Naive thymus-derived CD4-positive, alpha-beta T cell (primary cell): ENCODE results near the gene CIBAR2. TPM values are rescaled to one million over a fixed set of nuclear protein-coding genes. Genes with fewer than 3 reads are reported as not detected.
A peak's percentile ranks its signal among the peaks of the same experiment; 100 is the strongest.

ENCODE experiments used
- ATAC-seq: fragments of 150-1000 bp; cut with Tn5 transposase; 2 replicates; pipeline ENCODE4 v1.10.0; 2021; ENCODE audit warnings: mild to moderate bottlenecking, moderate library complexity
- CTCF ChIA-PET: fragments of 350-600 bp; sonication (Branson Sonifier 250); formaldehyde crosslinking; loops from one replicate; lab custom pipeline; 2021; ENCODE audit warnings: antibody characterized with exemption; lab: Charles Lee
- POLR2A ChIA-PET: fragments of 350-600 bp; sonication (Branson Sonifier 250); formaldehyde crosslinking; loops from one replicate; lab custom pipeline; 2021; ENCODE audit warnings: antibody characterized with exemption, inconsistent platforms; lab: Charles Lee
- DNase-seq, 9 donors: peaks; one replicate each; pipeline versions ENCODE4 v3.0.0 to v3.0.0-alpha.2; 2020 to 2022; ENCODE audit warnings: mixed read lengths in 1 of 9
- H3K27ac ChIP-seq: one replicate; pipeline ENCODE4 v1.7.0; 2013; ENCODE audit warnings: mild to moderate bottlenecking, low read depth, low read length, moderate library complexity
- H3K27me3 ChIP-seq, 2 donors: one replicate each; pipeline ENCODE4 v1.7.0; 2013; ENCODE audit warnings: low read length in 2 of 2, mild to moderate bottlenecking in 2 of 2, moderate library complexity in 2 of 2; ENCODE audit not compliant: control insufficient read depth in 2 of 2, insufficient read depth in 2 of 2
- H3K36me3 ChIP-seq, 3 experiments: 1 replicate in 2 of 3; 2 replicates in 1 of 3; pipeline ENCODE4 v1.7.0; 2013; ENCODE audit warnings: low read length in 3 of 3, mild to moderate bottlenecking in 3 of 3, moderate library complexity in 1 of 3; ENCODE audit not compliant: insufficient read depth in 3 of 3, control insufficient read depth in 2 of 3
- H3K4me1 ChIP-seq, 2 donors: one replicate each; pipeline ENCODE4 v1.7.0; 2013; ENCODE audit warnings: low read length in 2 of 2, mild to moderate bottlenecking in 2 of 2, moderate library complexity in 1 of 2; ENCODE audit not compliant: control insufficient read depth in 2 of 2, insufficient read depth in 2 of 2
- H3K4me3 ChIP-seq: 2 replicates; pipeline ENCODE4 v1.7.0; 2013; ENCODE audit warnings: mild to moderate bottlenecking, low read length
- H3K9me3 ChIP-seq, 3 experiments: 1 replicate in 2 of 3; 2 replicates in 1 of 3; pipeline ENCODE4 v1.7.0; 2013; ENCODE audit warnings: low read length in 3 of 3; ENCODE audit not compliant: control insufficient read depth in 2 of 3
- H3K27ac Mint-ChIP-seq, 9 donors: one replicate each; pipeline ENCODE4 v1.8.0; 2020 to 2022; ENCODE audit warnings: mixed read lengths in 9 of 9, mild to moderate bottlenecking in 8 of 9, moderate library complexity in 5 of 9, inconsistent platforms in 2 of 9
- H3K27me3 Mint-ChIP-seq, 5 donors: one replicate each; pipeline ENCODE4 v1.8.0; 2021 to 2022; ENCODE audit warnings: mixed read lengths in 5 of 5, mild to moderate bottlenecking in 1 of 5
- H3K36me3 Mint-ChIP-seq, 5 donors: one replicate each; pipeline ENCODE4 v1.8.0; 2020 to 2022; ENCODE audit warnings: mixed read lengths in 5 of 5, mild to moderate bottlenecking in 3 of 5, inconsistent platforms in 1 of 5
- H3K4me1 Mint-ChIP-seq, 7 donors: one replicate each; pipeline ENCODE4 v1.8.0; 2020 to 2022; ENCODE audit warnings: mixed read lengths in 7 of 7, mild to moderate bottlenecking in 3 of 7, inconsistent platforms in 1 of 7
- H3K4me3 Mint-ChIP-seq, 10 donors: one replicate each; pipeline ENCODE4 v1.8.0; 2020 to 2022; ENCODE audit warnings: mild to moderate bottlenecking in 10 of 10, mixed read lengths in 10 of 10, moderate library complexity in 6 of 10, inconsistent platforms in 2 of 10
- H3K9me3 Mint-ChIP-seq, 11 donors: one replicate each; pipeline ENCODE4 v1.8.0; 2020 to 2022; ENCODE audit warnings: mixed read lengths in 11 of 11, mild to moderate bottlenecking in 4 of 11, inconsistent platforms in 1 of 11, moderate library complexity in 1 of 11
- intact Hi-C, 2 donors: fragments of 100-400 bp; cut with micrococcal nuclease; formaldehyde crosslinking; loops; one replicate each; pipeline ENCODE4 v1.15.1; 2023
- polyA plus RNA-seq, 2 donors: library from polyadenylated mRNA; unstranded; fragments of 300-500 nt; fragmentation: Illumina TruSeq; gene quantifications; one replicate each; pipeline ENCODE4 v1.2.3, GENCODE V29; 2021
- total RNA-seq, 6 experiments: library from RNA in 5 of 6; stranded (reverse) in 5 of 6; gene quantifications; 1 replicate in 5 of 6; 2 replicates in 1 of 6; pipeline ENCODE4 v1.2.3 and lab custom pipeline; 2021 to 2026

Gene CIBAR2
- total RNA-seq = not detected
- not detected for polyA plus RNA-seq
- total RNA-seq (lab: John Stamatoyannopoulos, UW) = not detected

GRCh38 chr16:85112364-85112763, at the start of gene CIBAR2:
Gene CIBAR2, minus strand, starts transcription at chr16:85112472. Its CDS starts 120 bp downstream, at chr16:85112352.
- ChIA-PET CTCF (interaction anchor here (0.6 kb wide), 1 partner anchor 89 kb away, joined by 7 read pairs; no protein-coding TSS in a partner anchor), POLR2A (no interaction called here)
- no peaks in the 10 kb centered on the region for H3K27me3 Mint-ChIP-seq
- H3K4me1 ChIP-seq = peaks cover 3 to 10% of the 10 kb centered on the region in 2 donors
- no peaks in the 10 kb centered on the region for H3K36me3 Mint-ChIP-seq
- peaks cover 0 to 2% (median 0%) of the 10 kb centered on the region in 11 donors for H3K9me3 Mint-ChIP-seq
- ATAC-seq (no peak), DNase-seq (no peak)
- peaks cover 6 to 17% (median 11%) of the 10 kb centered on the region in 7 donors for H3K4me1 Mint-ChIP-seq
- intact Hi-C loops = no loop called here
- H3K4me3 Mint-ChIP-seq = peak within 1 kb of the TSS in 1 of 10 donors; percentile 28
- H3K36me3 ChIP-seq = no peaks in the 10 kb centered on the region
- no peak within 1 kb of the TSS for H3K4me3 ChIP-seq
- H3K27me3 ChIP-seq = no peaks in the 10 kb centered on the region
- peak within 1 kb of the TSS in 6 of 9 donors; percentile 28 to 82 (median 40) for H3K27ac Mint-ChIP-seq
- H3K27ac ChIP-seq = no peak within 1 kb of the TSS
- H3K9me3 ChIP-seq = no peaks in the 10 kb centered on the region

DNA sequence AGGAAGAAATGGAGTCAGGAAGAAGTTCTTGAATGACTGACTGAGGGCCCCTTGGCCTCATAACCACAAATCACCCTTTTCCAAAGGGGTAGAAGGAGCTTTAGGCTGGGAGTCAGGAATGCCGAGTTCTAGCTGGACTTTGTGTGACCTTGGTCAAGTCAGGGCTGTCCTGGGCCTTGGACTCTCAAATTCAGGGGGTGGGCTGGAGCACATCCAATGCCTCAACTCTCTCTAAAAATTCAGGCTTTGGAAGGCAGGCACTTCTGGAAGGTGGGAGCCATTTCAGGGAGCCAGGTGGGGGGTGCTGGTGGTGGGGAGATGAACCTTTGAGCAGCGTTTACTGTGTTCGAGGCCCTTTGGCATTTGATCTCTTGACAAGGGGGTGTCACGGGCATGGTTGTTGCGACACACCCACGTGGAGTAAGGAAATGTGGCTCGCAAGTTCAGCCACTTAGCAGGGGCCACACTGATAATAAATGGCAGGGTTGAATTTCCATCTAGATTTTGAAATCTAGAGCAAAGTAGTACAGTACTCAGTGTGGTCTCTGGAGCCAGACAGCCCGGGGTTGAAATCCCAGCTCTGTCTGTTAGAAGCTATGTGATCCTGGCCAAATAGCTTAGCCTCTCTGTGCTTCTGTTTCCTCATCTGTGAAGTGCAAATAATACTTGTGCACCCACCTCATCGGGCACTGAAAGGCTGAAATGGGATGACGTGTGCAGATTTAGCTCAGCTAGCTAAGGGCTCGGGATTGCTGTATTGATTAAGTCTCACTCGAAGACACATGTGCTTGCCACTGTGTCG, 47.1 kb upstream of the CIBAR2 start:
- peaks cover 0 to 14% of the 10 kb centered on the region in 2 donors for H3K4me1 ChIP-seq
- Mint-ChIP-seq H3K9me3 (no peaks in the 10 kb centered on the region), H3K27me3 (peaks cover 0 to 6% (median 0%) of the 10 kb centered on the region in 5 donors), H3K4me3 (peak overlapping the region in 3 of 10 donors; percentile 24 to 64 (median 47)), H3K4me1 (peaks cover 8 to 23% (median 18%) of the 10 kb centered on the region in 7 donors), H3K36me3 (no peaks in the 10 kb centered on the region), H3K27ac (peak overlapping the region in 2 of 9 donors; percentile 30 to 48)
- ATAC-seq (no peak), DNase-seq (no peak)
- POLR2A ChIA-PET = interaction anchor here (0.6 kb wide), 1 partner anchor 777 kb away, joined by 3 read pairs; no protein-coding TSS in a partner anchor
- H3K36me3 ChIP-seq = no peaks in the 10 kb centered on the region
- intact Hi-C loops = no loop called here
- H3K27me3 ChIP-seq = no peaks in the 10 kb centered on the region
- H3K4me3 ChIP-seq = no peak overlapping the region
- no peaks in the 10 kb centered on the region for H3K9me3 ChIP-seq
- CTCF ChIA-PET = interaction anchor here (0.6 kb wide), 1 partner anchor 86 kb away, joined by 4 read pairs; no protein-coding TSS in a partner anchor
- H3K27ac ChIP-seq = no peak overlapping the region

GRCh38 chr16:85158743-85159178, 46.5 kb upstream of the CIBAR2 start:
- no peaks in the 10 kb centered on the region for H3K36me3 ChIP-seq
- H3K27me3 ChIP-seq = no peaks in the 10 kb centered on the region
- DNase-seq (no peak), ATAC-seq (no peak)
- ChIA-PET CTCF (no interaction called here), POLR2A (interaction anchor here (0.6 kb wide), 1 partner anchor 777 kb away, joined by 3 read pairs; no protein-coding TSS in a partner anchor)
- H3K4me3 ChIP-seq = no peak overlapping the region
- peaks cover 0 to 14% of the 10 kb centered on the region in 2 donors for H3K4me1 ChIP-seq
- Mint-ChIP-seq H3K4me1 (peaks cover 8 to 23% (median 18%) of the 10 kb centered on the region in 7 donors), H3K4me3 (peak overlapping the region in 3 of 10 donors; percentile 13 to 82 (median 77)), H3K27ac (no peak overlapping the region), H3K9me3 (no peaks in the 10 kb centered on the region), H3K36me3 (no peaks in the 10 kb centered on the region), H3K27me3 (peaks cover 0 to 6% (median 0%) of the 10 kb centered on the region in 5 donors)
- intact Hi-C loops = no loop called here
- H3K27ac ChIP-seq = no peak overlapping the region
- no peaks in the 10 kb centered on the region for H3K9me3 ChIP-seq

DNA sequence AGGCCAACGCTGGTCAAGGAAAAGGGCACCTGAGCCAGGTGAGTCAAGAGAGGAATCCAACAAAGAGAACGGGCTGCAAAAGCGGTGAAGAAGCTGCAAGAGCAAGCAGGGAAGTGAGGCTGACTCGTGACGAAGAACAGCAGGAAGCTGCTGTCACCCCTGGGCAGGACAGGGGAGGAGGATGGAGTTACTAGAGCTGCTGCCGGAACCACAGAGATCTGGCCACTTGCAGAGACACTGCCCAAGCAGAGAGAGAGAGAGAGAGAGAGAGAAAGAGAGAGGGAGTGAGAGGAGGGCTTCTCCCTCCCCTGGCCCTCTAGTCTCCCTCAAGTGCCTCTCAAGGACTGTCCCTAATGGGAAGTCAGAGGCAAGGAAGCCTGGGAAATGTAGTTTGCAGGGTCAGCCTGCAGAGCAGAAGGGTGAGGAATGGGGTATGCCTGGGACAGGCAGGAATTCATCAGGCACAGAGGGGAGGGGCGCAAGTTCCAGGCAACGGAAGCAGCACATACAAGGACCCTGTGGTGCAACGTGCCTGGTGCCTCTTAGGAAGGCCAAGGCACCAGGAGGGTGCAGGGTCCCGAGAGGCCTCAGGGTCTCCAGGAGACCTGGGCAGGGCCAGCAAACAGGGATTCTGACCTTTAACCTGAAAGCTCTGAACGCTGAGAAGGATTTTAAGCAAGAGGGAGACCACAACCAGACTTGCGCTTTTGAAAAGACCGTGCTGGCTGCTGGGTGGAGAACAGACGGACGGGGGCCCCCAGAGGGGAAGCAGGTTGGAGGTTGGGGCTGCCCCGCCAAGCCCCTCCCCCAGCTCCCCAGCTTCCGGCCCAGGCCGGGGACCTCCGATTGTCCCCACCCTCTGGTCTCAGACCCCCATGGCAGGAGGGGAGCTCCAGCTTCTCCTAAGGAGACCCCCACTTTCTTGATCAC, 45.8 kb upstream of the CIBAR2 start:
- no peaks in the 10 kb centered on the region for H3K36me3 ChIP-seq
- H3K27ac ChIP-seq = peak overlapping the region; percentile 63
- intact Hi-C loops = no loop called here
- Mint-ChIP-seq H3K4me3 (peak overlapping the region; percentile 68 to 94 (median 82)), H3K4me1 (peaks cover 8 to 23% (median 18%) of the 10 kb centered on the region in 7 donors), H3K27me3 (peaks cover 0 to 6% (median 0%) of the 10 kb centered on the region in 5 donors), H3K27ac (peak overlapping the region; percentile 79 to 94 (median 91)), H3K36me3 (no peaks in the 10 kb centered on the region), H3K9me3 (no peaks in the 10 kb centered on the region)
- ChIA-PET POLR2A (no interaction called here), CTCF (no interaction called here)
- no peaks in the 10 kb centered on the region for H3K9me3 ChIP-seq
- H3K27me3 ChIP-seq = no peaks in the 10 kb centered on the region
- peak; percentile 78 for ATAC-seq
- peak overlapping the region; percentile 50 for H3K4me3 ChIP-seq
- peaks cover 0 to 14% of the 10 kb centered on the region in 2 donors for H3K4me1 ChIP-seq
- peak in 6 of 9 donors; percentile 25 to 53 (median 43) for DNase-seq

GRCh38 chr16:85157372-85157771, 45.1 kb upstream of the CIBAR2 start:
- no peaks in the 10 kb centered on the region for H3K9me3 ChIP-seq
- Mint-ChIP-seq H3K4me1 (peaks cover 8 to 23% (median 18%) of the 10 kb centered on the region in 7 donors), H3K9me3 (no peaks in the 10 kb centered on the region), H3K27me3 (peaks cover 0 to 6% (median 0%) of the 10 kb centered on the region in 5 donors), H3K4me3 (peak overlapping the region; percentile 68 to 94 (median 82)), H3K36me3 (no peaks in the 10 kb centered on the region), H3K27ac (peak overlapping the region; percentile 79 to 94 (median 91))
- peak overlapping the region; percentile 50 for H3K4me3 ChIP-seq
- H3K4me1 ChIP-seq = peaks cover 0 to 14% of the 10 kb centered on the region in 2 donors
- intact Hi-C loops = no loop called here
- ChIA-PET POLR2A (no interaction called here), CTCF (no interaction called here)
- no peaks in the 10 kb centered on the region for H3K27me3 ChIP-seq
- ATAC-seq (peak; percentile 18), DNase-seq (no peak)
- no peaks in the 10 kb centered on the region for H3K36me3 ChIP-seq
- H3K27ac ChIP-seq = peak overlapping the region; percentile 63

GRCh38 chr16:85156869-85157268, 44.6 kb upstream of the CIBAR2 start:
- peak overlapping the region in 6 of 9 donors; percentile 38 to 94 (median 90) for H3K27ac Mint-ChIP-seq
- no peaks in the 10 kb centered on the region for H3K36me3 Mint-ChIP-seq
- CTCF ChIA-PET = no interaction called here

More at GRCh38 chr16:85156869-85157268, 44.6 kb upstream of the CIBAR2 start:
- Mint-ChIP-seq H3K27me3 (peaks cover 0 to 6% (median 0%) of the 10 kb centered on the region in 5 donors), H3K4me1 (peaks cover 8 to 23% (median 18%) of the 10 kb centered on the region in 7 donors), H3K9me3 (no peaks in the 10 kb centered on the region), H3K4me3 (peak overlapping the region in 8 of 10 donors; percentile 7 to 94 (median 71))
- H3K4me3 ChIP-seq = no peak overlapping the region
- no peak overlapping the region for H3K27ac ChIP-seq
- H3K36me3 ChIP-seq = no peaks in the 10 kb centered on the region
- H3K9me3 ChIP-seq = no peaks in the 10 kb centered on the region
- DNase-seq (no peak), ATAC-seq (no peak)
- POLR2A ChIA-PET = no interaction called here
- no peaks in the 10 kb centered on the region for H3K27me3 ChIP-seq
- intact Hi-C loops = no loop called here
- H3K4me1 ChIP-seq = peaks cover 0 to 14% of the 10 kb centered on the region in 2 donors
